ENCODE results near the gene TM9SF2.
"Not testable (repeated sequence)": the region's sequence is repeated elsewhere in the genome, so short reads cannot be mapped to it uniquely, and the experiment has no call there.

TM9SF2 gene

GRCh38 chr13:99501184-99501847 lies at the start of gene TM9SF2:
Gene TM9SF2 (plus strand): TSS chr13:99501472. CDS start chr13:99501607, 135 bp downstream.
- DNase-seq, result peak; percentile 92 to 96 (median 95)

- DNase-seq, result no peak
Measured at GRCh38 chr13:99454518-99455183, 46.6 kb upstream of the TM9SF2 start.

GRCh38 chr13:99459099-99459850 lies 42.0 kb upstream of the TM9SF2 start:
- DNase-seq, result no peak

GRCh38 chr13:99460802-99461201 lies 40.5 kb upstream of the TM9SF2 start:
- peak in 2 of 6 experiments; percentile 3 to 13 for DNase-seq

- DNase-seq, result no peak
Measured at GRCh38 chr13:99463646-99464397, 37.5 kb upstream of the TM9SF2 start.

GRCh38 chr13:99464441-99464949 lies 36.8 kb upstream of the TM9SF2 start:
- peak in 3 of 6 experiments; percentile 32 to 50 (median 33) for DNase-seq

GRCh38 chr13:99465454-99465853 lies 35.8 kb upstream of the TM9SF2 start:
- DNase-seq, result no peak

- no peak for DNase-seq
Measured at GRCh38 chr13:99467764-99468163, 33.5 kb upstream of the TM9SF2 start.

GRCh38 chr13:99469041-99469440 lies 32.2 kb upstream of the TM9SF2 start:
- DNase-seq, result no peak

- DNase-seq, result no peak
Measured at GRCh38 chr13:99470027-99470426, 31.2 kb upstream of the TM9SF2 start.

- DNase-seq, result no peak
Measured at GRCh38 chr13:99471221-99472121, 29.8 kb upstream of the TM9SF2 start.

- no peak for DNase-seq
Measured at GRCh38 chr13:99472122-99472440, 29.2 kb upstream of the TM9SF2 start.

- no peak for DNase-seq
Measured at GRCh38 chr13:99473515-99473914, 27.8 kb upstream of the TM9SF2 start.

- no peak for DNase-seq
Measured at GRCh38 chr13:99476648-99477047, 24.6 kb upstream of the TM9SF2 start.

GRCh38 chr13:99477493-99477892 lies 23.8 kb upstream of the TM9SF2 start:
- DNase-seq, result no peak

GRCh38 chr13:99481366-99481765 lies 19.9 kb upstream of the TM9SF2 start:
- no peak for DNase-seq

- no peak for DNase-seq
Measured at GRCh38 chr13:99484473-99484872, 16.8 kb upstream of the TM9SF2 start.

- no peak for DNase-seq
Measured at GRCh38 chr13:99486996-99487395, 14.3 kb upstream of the TM9SF2 start.

GRCh38 chr13:99489028-99489427 lies 12.2 kb upstream of the TM9SF2 start:
- DNase-seq, result no peak

GRCh38 chr13:99491750-99492149 lies 9.5 kb upstream of the TM9SF2 start:
- not testable (repeated sequence) for DNase-seq

- no peak for DNase-seq
Measured at GRCh38 chr13:99495466-99496183, 5.6 kb upstream of the TM9SF2 start.
